Small intestine (tissue), 7 donors: ENCODE results near the gene UNKL. TPM values are rescaled to one million over a fixed set of nuclear protein-coding genes. Genes with fewer than 3 reads are reported as not detected.

Experiments
- DNase-seq, 2 donors: peaks; one replicate each; pipeline versions ENCODE4 v3.0.0 to v3.0.0-alpha.2; 2013
- FAIRE-seq: peaks from 2 replicates; lab custom pipeline; 2012; peaks lifted over from hg19 to GRCh38; lab: Jason Lieb, UNC
- H3K27ac ChIP-seq, 3 donors: one replicate each; pipeline ENCODE4 v1.5.1; 2013; ENCODE audit warnings: low read length in 2 of 3, mild to moderate bottlenecking in 2 of 3, control low read depth in 1 of 3, inconsistent platforms in 1 of 3, low read depth in 1 of 3, moderate library complexity in 1 of 3
- H3K27me3 ChIP-seq, 3 donors: one replicate each; pipeline ENCODE4 v1.6.1; 2013; ENCODE audit warnings: low read length in 3 of 3, inconsistent platforms in 1 of 3; ENCODE audit not compliant: control insufficient read depth in 3 of 3, insufficient read depth in 3 of 3
- H3K36me3 ChIP-seq, 3 donors: one replicate each; pipeline ENCODE4 v1.6.1; 2013; ENCODE audit warnings: low read length in 3 of 3, inconsistent platforms in 1 of 3, low read depth in 1 of 3, mild to moderate bottlenecking in 1 of 3, moderate library complexity in 1 of 3; ENCODE audit not compliant: control insufficient read depth in 3 of 3, insufficient read depth in 2 of 3
- H3K4me1 ChIP-seq, 3 donors: one replicate each; pipeline ENCODE4 v1.6.1; 2013; ENCODE audit warnings: low read length in 2 of 3, inconsistent platforms in 1 of 3, low read depth in 1 of 3, mild to moderate bottlenecking in 1 of 3, moderate library complexity in 1 of 3; ENCODE audit not compliant: control insufficient read depth in 3 of 3, insufficient read depth in 2 of 3
- H3K4me3 ChIP-seq, 3 donors: one replicate each; pipeline ENCODE4 v1.5.1; 2013; ENCODE audit warnings: low read length in 3 of 3, control low read depth in 1 of 3, inconsistent platforms in 1 of 3, low read depth in 1 of 3, mild to moderate bottlenecking in 1 of 3, moderate library complexity in 1 of 3
- H3K9me3 ChIP-seq, 2 donors: one replicate each; pipeline ENCODE4 v1.6.1; 2013; ENCODE audit warnings: low read depth in 1 of 2, low read length in 1 of 2; ENCODE audit not compliant: control insufficient read depth in 2 of 2, insufficient read depth in 1 of 2
- WGBS, 3 donors: extraction: QIAGEN DNeasy Blood & Tissue Kit; methylation state at CpG; one replicate each; pipeline ENCODE4 v1.1.7; 2013; 5-methylcytosine and 5-hydroxymethylcytosine counted together
- polyA plus RNA-seq, 4 donors: library from polyadenylated mRNA; stranded (reverse) in 3 of 4; unstranded in 1 of 4; fragments of 200-250 nt in 3 of 4; fragments of 120-200 nt in 1 of 4; gene quantifications; one replicate each; pipeline versions ENCODE4 v1.2.1 to v1.2.3, GENCODE V29; 2013
- donor health status: healthy with polysubstance abuse.
- donor health status: control.
- donor health status: control.
- donor health status: Bipolar disorder and iron deficiency.
- donor health status: healthy.

Gene UNKL
- polyA plus RNA-seq, 4 donors, result 1.9 to 21.1 (median 4.6) TPM

DNA sequence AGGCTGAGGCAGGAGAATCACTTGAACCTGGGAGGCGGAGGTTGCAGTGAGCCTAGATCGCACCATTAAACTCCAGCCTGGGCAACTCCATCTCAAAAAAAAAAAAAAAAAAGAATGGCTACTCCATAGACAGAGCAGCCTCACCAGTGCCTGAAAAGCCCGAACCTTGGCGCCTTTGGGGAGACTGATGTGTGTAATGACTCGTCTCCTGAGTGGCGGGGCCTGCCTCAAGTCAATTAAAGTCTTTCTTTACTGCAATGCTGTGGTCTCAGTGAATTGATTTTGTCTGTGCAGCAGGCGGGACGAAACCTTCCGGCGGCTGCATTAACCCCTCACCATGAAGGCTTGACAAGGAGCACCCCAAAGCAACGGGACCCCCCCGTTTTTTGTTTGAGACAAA lies 9.5 kb upstream of the UNKL start:
- no peaks in the 10 kb centered on the region for H3K27me3 ChIP-seq
- H3K4me3 ChIP-seq, result no peak overlapping the region
- no peaks in the 10 kb centered on the region for H3K4me1 ChIP-seq
- H3K9me3 ChIP-seq, result peaks cover 0 to 8% of the 10 kb centered on the region in 2 donors
- no peaks in the 10 kb centered on the region for H3K36me3 ChIP-seq
- no peak for FAIRE-seq
- no peak for DNase-seq
- H3K27ac ChIP-seq, result no peak overlapping the region
- WGBS, 3 donors, result 91 to 93% (median 93%) methylated on average over 12 of the region's 12 CpGs

DNA sequence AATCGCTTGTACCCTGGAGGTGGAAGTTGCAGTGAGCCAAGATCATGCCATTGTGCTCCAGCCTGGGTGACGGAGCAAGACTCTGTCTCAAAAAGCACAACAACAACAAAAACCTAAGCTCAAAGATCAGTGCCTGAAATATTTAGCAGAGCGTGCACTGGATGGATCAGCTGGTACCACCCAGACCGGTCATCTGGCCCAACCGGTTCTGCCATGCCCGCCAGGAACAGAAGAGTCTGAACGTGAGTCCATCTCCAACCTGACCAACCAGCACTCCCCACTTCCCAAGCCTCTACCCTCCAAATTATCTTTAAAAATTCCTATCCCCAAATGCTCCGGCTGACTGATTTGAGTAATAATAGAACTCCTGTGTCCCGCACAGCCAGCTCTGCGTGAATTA lies 7.6 kb upstream of the UNKL start:
- Histone ChIP-seq H3K27me3 (no peaks in the 10 kb centered on the region), H3K27ac (no peak overlapping the region), H3K9me3 (peaks cover 0 to 8% of the 10 kb centered on the region in 2 donors), H3K4me3 (no peak overlapping the region), H3K4me1 (no peaks in the 10 kb centered on the region), H3K36me3 (peaks cover 0 to 13% (median 0%) of the 10 kb centered on the region in 3 donors)
- WGBS, 3 donors, result 86 to 87% (median 86%) methylated on average over 10 of the region's 10 CpGs
- DNase-seq (no peak), FAIRE-seq (no peak)

DNA sequence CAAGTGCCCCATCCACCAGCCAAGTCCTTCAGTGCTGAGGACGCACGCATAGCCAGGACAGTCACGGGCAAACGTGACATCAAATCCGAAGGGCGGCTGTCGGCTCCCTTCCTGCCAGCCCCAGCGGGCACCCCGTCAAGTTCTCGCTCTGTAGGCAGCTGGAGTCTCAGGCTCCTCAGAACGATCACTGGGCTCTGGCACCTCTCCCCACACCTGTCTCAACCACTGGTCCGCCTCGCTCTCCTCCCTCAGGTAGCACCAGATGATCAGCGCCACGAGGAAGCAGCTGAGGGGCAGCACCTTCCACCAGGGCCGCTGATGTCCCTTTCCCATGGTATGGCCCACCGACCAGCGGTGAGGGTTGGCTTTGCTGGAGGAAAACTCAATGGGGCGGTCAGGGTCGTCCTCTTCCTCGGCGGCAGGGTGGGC lies 5.6 kb upstream of the UNKL start:
- Histone ChIP-seq H3K27ac (peak overlapping the region; percentile 45 to 86 (median 53)), H3K36me3 (peaks cover 0 to 13% (median 0%) of the 10 kb centered on the region in 3 donors), H3K4me3 (peak overlapping the region; percentile 55 to 74 (median 74)), H3K9me3 (peaks cover 0 to 8% of the 10 kb centered on the region in 2 donors), H3K4me1 (no peaks in the 10 kb centered on the region), H3K27me3 (no peaks in the 10 kb centered on the region)
- 1 to 4% (median 1%) methylated on average over 18 to 22 of the region's 22 CpGs for WGBS, 3 donors
- DNase-seq, result no peak
- no peak for FAIRE-seq

DNA sequence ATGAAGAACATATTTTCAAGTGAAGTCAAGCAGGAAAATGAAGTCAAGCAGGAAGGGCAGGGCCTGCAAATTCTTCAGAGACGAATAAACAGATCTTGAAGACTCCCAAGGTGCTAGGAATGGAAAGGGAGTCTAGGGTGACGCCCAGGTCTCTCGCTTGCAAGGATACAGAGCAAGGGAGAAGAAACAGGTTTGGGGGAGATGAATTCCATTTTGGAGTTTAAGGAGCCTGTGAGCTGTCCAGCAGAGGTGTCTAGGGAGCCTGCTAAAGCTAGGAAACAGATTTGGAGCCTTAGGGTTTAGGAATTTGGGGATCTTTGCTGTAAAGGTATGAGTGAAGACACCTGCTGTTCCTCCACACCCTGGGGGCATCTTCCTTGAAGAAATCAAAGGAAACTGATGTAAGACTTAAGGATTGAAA lies 2.0 kb upstream of the UNKL start:
- WGBS, 3 donors, result 78 to 86% (median 81%) methylated on average over 3 of the region's 3 CpGs
- Histone ChIP-seq H3K9me3 (no peaks in the 10 kb centered on the region), H3K27ac (no peak overlapping the region), H3K36me3 (peaks cover 0 to 21% (median 0%) of the 10 kb centered on the region in 3 donors), H3K27me3 (no peaks in the 10 kb centered on the region), H3K4me1 (no peaks in the 10 kb centered on the region), H3K4me3 (no peak overlapping the region)
- no peak for FAIRE-seq
- DNase-seq, result no peak

- peak overlapping the region; percentile 87 to 94 (median 93) for H3K27ac ChIP-seq
These were observed 596 bp downstream of the UNKL start for GRCh38 chr16:1413684-1414531.

DNA sequence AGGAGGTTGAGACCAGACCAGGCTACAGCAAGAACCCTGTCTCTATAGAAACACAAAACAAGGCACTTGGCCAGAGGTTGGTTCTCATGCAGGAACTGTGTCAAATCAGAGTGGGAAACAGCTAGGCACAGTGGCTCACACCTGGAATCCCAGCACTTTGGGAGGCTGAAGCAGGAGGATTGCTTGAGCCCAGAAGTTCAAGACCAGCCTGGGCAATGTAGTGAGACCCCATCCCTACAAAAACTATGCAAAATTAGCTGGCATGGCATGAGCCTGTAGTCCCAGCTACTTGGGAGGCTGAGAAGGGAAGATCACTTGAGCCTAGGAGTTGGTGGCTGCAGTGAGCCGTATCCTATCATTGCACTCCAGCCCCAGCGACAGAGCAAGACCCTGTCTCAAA lies 1.7 kb downstream of the UNKL start:
- FAIRE-seq (no peak), DNase-seq (no peak)
- Histone ChIP-seq H3K9me3 (no peaks in the 10 kb centered on the region), H3K4me1 (peaks cover 0 to 6% (median 4%) of the 10 kb centered on the region in 3 donors), H3K36me3 (peaks cover 0 to 32% (median 0%) of the 10 kb centered on the region in 3 donors), H3K4me3 (no peak overlapping the region), H3K27me3 (no peaks in the 10 kb centered on the region), H3K27ac (no peak overlapping the region)
- 88 to 98% (median 95%) methylated on average over 2 of the region's 2 CpGs for WGBS, 3 donors

More at GRCh38 chr16:1413684-1414531, 596 bp downstream of the UNKL start:
- H3K4me3 ChIP-seq, result peak overlapping the region; percentile 85 to 100 (median 99)
- DNase-seq (peak; percentile 56 to 81), FAIRE-seq (no peak)
- no peaks in the 10 kb centered on the region for H3K4me1 ChIP-seq
- no peaks in the 10 kb centered on the region for H3K9me3 ChIP-seq
- no peaks in the 10 kb centered on the region for H3K27me3 ChIP-seq
- peaks cover 0 to 40% (median 0%) of the 10 kb centered on the region in 3 donors for H3K36me3 ChIP-seq
- WGBS, 3 donors, result 2 to 3% (median 2%) methylated on average over 56 to 85 of the region's 85 CpGs

GRCh38 chr16:1408171-1408837 lies 6.2 kb downstream of the UNKL start:
- peak overlapping the region; percentile 12 to 55 (median 48) for H3K4me3 ChIP-seq
- DNase-seq (peak; percentile 89 to 96), FAIRE-seq (no peak)
- H3K27ac ChIP-seq, result peak overlapping the region in 2 of 3 donors; percentile 15 to 51
- no peaks in the 10 kb centered on the region for H3K27me3 ChIP-seq
- 2 to 3% (median 3%) methylated on average over 34 to 42 of the region's 42 CpGs for WGBS, 3 donors
- no peaks in the 10 kb centered on the region for H3K9me3 ChIP-seq
- H3K36me3 ChIP-seq, result peaks cover 0 to 70% (median 2%) of the 10 kb centered on the region in 3 donors
- H3K4me1 ChIP-seq, result peaks cover 0 to 9% (median 4%) of the 10 kb centered on the region in 3 donors

DNA sequence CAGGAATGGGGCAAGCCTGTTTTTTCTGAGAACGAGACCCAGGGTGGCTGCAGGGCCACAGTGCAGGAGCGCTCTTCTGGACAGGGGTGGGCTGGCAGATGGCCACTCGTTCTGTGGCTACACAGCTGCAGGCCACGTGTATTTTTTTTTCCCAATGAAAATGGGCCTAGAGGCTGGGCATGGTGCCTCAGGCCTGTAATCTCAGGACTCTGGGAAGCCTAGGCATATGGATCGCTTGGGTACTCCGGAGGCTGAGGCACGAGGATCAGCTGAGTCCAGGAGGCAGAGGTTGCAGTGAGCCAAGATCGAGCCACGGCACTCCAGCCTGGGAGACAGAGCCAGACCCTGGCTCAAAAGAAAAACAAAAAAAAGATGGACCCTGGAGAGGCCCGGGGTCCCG lies 6.8 kb downstream of the UNKL start:
- Histone ChIP-seq H3K4me3 (peak overlapping the region in 2 of 3 donors; percentile 22 to 48), H3K36me3 (peaks cover 0 to 74% (median 6%) of the 10 kb centered on the region in 3 donors), H3K27me3 (no peaks in the 10 kb centered on the region), H3K9me3 (no peaks in the 10 kb centered on the region), H3K4me1 (peaks cover 0 to 9% (median 4%) of the 10 kb centered on the region in 3 donors), H3K27ac (peak overlapping the region in 2 of 3 donors; percentile 14 to 40)
- DNase-seq (no peak), FAIRE-seq (no peak)
- WGBS, 3 donors, result 31 to 38% (median 32%) methylated on average over 10 to 11 of the region's 11 CpGs
